ENCODE measurements around the gene FERMT2.

DNA sequence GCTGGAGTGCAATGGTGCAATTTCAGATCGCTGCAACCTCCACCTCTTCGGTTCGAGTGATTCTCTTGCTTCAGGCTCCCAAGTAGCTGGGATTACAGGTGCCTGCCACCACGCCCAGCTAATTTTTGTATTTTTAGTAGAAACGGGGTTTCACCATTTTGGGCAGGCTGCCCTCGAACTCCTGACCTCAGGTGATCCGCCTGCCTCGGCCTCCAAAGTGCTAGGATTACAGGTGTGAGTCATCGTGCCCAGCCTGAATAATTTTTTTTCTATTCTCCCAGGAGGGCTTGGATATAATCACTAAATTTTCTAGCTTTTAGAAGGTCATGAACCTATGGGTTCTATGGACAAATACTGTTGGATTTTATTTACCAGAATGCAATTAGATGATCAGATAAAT, 114.8 kb downstream of the FERMT2 start:
- TF ChIP-seq CTCF (IDR thresholded peaks at IDR 0.05) (no peak), EZH2 (IDR thresholded peaks at IDR 0.05; ENCODE audit: borderline replicate concordance, insufficient read depth, low read depth, low read length, poor library complexity, severe bottlenecking) (no peak)

Measured in B cell (primary cell).